HG03095 (cell line): ENCODE results near the gene IL17RC.
"Not testable (repeated sequence)": the region's sequence is repeated elsewhere in the genome, so short reads cannot be mapped to it uniquely, and the experiment has no call there.

ENCODE experiments used
- ATAC-seq: cut with Tn5 transposase; IDR thresholded peaks from one replicate; pipeline ENCODE4 v1.9.1; 2021; ENCODE audit warnings: moderate library complexity; ENCODE audit not compliant: unreplicated experiment

The IL17RC gene

DNA sequence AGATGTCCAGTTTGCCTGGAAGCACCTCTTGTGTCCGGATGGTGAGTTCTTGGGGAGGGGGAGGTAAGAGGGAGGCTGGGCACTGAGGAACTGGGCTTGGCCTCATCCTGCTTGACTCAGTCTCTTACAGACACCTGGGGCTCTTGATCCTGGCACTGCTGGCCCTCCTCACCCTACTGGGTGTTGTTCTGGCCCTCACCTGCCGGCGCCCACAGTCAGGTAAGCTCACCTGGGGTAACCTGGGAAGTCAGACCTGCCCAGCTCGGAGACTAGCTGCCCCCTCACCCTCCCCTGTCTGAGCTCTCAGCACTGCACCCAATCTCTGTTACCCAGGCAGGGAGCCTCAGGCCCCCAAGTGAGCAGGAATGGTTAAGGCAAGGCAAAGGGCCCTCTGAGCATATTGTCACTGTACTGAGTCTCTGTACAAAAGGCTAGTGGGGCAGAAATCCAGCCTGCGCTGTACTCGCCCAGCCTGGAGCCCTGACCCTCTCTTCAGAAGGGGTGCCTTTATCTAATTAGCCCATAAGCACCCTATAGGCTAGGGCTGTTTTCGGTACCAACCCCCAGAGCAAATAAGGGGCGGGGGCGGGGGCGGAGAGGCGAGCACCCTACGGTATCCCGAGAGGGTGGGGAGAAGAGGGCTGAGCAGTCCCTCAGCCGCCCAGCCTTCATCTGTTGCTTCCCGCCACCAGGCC lies 2.2 kb upstream of the IL17RC start:
- ATAC-seq: no peak

DNA sequence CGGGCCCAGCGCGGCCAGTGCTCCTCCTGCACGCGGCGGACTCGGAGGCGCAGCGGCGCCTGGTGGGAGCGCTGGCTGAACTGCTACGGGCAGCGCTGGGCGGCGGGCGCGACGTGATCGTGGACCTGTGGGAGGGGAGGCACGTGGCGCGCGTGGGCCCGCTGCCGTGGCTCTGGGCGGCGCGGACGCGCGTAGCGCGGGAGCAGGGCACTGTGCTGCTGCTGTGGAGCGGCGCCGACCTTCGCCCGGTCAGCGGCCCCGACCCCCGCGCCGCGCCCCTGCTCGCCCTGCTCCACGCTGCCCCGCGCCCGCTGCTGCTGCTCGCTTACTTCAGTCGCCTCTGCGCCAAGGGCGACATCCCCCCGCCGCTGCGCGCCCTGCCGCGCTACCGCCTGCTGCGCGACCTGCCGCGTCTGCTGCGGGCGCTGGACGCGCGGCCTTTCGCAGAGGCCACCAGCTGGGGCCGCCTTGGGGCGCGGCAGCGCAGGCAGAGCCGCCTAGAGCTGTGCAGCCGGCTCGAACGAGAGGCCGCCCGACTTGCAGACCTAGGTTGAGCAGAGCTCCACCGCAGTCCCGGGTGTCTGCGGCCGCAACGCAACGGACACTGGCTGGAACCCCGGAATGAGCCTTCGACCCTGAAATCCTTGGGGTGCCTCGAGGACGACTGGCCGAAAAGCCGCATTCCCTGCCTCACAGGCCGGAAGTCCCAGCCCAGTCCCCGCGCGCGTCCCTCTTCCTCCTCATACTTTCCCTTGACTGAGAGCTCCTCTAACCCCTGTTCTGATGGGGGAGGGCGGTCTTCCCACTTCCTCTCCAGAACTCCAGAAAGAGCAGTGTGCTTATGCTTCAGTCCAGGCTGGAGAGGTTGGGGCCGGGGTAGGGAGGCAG lies 1.4 kb upstream of the IL17RC start:
- ATAC-seq: no peak

DNA sequence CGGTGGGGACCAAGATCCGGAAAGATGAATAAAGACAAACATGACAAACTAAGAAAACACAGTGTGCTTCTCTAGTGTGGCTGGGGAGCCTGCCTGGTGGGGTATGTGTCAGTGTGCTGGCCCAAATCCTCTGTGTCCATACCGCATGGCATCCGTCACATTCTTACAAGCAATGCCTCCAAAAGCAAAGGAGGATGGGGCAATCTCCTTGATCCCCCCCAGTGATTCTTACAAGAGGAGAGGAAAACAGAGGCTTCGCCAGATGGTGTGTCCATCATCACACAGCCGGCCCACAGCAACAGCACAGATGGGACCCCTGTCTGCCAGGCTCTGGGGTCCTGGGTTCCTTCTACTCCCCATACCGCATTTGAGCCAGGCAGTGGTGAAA lies 558 bp upstream of the IL17RC start:
- no peak for ATAC-seq

DNA sequence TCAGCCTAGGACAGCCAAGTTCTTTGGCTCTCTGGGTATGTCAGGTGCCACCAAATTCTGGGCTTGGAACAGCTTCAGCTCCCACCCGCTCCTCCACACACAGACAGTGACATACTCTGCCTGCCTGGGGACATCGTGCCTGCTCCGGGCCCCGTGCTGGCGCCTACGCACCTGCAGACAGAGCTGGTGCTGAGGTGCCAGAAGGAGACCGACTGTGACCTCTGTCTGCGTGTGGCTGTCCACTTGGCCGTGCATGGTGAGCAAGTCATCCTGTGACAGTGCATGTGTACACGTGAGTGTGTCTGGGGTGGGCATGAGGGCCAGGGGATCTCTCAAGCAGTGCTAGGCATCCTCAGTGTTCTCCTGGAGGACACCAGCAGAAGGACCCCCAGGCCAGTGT lies 922 bp downstream of the IL17RC start:
- no peak for ATAC-seq

DNA sequence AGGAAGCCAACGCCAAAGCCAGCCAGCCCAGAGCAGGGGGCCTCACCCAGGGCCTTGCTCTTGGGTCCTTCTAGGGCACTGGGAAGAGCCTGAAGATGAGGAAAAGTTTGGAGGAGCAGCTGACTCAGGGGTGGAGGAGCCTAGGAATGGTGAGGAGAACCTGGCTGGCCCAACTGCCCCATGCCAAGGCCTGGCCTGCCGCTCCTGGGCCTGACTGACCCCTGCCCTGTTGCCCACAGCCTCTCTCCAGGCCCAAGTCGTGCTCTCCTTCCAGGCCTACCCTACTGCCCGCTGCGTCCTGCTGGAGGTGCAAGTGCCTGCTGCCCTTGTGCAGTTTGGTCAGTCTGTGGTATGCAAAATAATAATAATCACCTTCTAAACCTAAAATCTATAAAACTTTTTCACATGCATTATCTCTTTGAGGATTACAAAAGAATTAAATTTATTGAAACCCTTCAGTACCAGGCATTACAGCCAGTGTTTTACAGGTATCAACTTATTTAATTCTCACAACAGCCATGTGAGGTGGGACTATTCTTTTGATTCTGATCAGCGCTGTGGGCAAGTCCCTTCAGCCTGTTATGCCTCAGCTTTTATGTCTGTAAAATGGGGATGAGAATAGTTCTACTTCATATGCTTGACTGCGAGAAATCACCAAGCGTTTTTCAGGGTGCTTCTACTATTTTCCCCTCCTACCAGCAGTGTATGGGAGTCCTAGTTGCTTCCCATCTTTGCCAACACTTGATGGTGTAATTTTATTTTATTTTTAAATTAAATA lies 1.6 kb downstream of the IL17RC start:
- ATAC-seq: no peak

DNA sequence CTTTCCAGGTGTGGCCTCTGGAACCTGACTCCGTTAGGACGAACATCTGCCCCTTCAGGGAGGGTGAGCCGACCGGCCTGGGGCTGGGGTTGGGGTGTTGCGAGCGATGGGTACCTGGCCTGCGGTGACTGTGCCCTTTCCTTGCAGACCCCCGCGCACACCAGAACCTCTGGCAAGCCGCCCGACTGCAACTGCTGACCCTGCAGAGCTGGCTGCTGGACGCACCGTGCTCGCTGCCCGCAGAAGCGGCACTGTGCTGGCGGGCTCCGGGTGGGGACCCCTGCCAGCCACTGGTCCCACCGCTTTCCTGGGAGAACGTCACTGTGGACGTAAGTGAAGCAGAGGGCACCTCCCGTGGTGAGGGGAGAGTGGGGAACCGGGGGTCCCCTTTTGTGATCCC lies 11.3 kb downstream of the IL17RC start:
- ATAC-seq: no peak

DNA sequence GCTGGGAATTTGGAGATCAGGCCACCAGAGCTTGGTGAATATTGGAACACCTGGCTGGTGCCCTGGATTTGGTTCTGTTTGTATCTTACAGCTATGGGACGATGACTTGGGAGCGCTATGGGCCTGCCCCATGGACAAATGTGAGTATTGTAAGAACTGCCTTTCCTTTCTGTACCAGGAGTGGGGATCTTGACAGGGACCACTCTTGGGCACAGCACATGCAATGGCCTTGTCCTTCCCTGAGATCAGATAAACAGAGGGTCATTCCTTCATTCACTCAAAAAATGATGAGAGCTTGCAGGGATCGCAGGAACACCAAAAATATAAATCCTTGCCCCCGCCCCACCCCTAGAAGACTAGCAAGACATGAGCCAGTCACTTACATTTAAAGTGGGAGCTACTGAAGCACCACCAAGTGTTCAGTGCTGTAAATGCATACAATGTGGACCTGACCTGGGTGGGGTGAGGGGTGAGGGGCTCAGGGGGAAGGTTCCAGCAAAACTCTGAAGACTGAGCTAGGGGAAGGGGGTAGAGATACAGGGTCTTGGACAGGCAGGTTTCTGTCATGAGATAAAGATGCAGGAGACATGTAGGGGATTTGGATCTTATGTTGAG lies 14.0 kb downstream of the IL17RC start:
- ATAC-seq: no peak

DNA sequence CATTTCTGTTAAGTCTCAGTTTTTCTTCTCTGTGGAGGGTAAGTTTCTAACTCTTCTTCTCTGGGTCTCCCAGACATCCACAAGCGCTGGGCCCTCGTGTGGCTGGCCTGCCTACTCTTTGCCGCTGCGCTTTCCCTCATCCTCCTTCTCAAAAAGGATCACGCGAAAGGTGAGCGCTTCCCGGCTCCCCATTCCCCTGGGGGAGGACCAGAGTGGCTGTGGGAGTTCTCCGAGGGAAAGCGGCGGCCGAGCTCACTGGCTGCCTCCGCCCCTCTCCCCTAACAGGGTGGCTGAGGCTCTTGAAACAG lies 15.6 kb downstream of the IL17RC start:
- ATAC-seq: no peak

DNA sequence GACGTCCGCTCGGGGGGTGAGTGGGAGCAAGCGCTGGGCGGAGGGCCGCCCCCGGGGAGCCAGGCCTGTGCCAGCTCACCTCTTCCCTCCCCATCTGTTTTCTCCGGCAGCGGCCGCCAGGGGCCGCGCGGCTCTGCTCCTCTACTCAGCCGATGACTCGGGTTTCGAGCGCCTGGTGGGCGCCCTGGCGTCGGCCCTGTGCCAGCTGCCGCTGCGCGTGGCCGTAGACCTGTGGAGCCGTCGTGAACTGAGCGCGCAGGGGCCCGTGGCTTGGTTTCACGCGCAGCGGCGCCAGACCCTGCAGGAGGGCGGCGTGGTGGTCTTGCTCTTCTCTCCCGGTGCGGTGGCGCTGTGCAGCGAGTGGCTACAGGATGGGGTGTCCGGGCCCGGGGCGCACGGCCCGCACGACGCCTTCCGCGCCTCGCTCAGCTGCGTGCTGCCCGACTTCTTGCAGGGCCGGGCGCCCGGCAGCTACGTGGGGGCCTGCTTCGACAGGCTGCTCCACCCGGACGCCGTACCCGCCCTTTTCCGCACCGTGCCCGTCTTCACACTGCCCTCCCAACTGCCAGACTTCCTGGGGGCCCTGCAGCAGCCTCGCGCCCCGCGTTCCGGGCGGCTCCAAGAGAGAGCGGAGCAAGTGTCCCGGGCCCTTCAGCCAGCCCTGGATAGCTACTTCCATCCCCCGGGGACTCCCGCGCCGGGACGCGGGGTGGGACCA lies 16.1 kb downstream of the IL17RC start:
- peak; percentile 63 for ATAC-seq

DNA sequence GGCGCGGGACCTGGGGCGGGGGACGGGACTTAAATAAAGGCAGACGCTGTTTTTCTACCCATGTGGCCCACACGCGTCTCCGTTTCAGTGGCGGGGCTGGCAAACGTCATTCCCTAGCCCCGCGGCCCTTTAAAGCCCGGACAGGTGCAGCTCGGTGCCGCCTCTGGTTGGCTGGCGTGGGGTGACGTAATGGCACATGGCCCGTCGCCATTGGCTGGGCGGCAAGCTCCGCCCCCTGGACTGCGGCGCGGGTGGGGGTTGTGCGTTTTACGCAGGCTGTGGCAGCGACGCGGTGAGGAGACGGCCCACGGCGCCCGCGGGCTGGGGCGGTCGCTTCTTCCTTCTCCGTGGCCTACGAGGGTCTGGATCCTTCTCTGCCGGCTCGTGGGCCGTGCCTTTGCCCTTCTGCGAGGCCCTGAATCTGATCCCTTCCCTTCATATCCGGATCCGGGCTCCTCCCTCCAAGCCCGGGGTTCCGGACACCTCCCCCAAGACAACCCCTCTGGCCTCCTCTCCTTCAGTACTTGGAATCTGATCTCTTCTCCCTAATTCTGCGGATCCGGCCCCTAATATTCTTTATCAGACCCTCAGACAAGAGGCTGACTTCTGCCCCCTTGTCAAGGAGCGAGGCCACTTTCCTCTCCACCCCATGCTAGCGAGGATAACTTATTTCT lies 16.8 kb downstream of the IL17RC start, which contains the start of gene CRELD1:
Gene CRELD1 (plus strand): TSS at position 274 of the 674 bp plus-strand sequence. CDS start 605 bp downstream, outside the sequence.
- peak; percentile 89 for ATAC-seq

DNA sequence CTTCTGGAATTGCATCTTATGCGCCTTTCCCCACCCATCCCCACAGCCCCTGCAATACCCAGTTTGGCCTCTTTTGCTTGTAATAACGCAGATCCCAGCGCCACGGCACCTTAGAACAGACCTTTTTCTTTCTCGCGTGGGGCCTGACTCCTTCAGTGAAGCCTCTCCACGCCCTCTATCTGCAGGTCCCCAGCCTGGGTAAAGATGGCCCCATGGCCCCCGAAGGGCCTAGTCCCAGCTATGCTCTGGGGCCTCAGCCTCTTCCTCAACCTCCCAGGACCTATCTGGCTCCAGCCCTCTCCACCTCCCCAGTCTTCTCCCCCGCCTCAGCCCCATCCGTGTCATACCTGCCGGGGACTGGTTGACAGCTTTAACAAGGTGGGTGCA lies 17.3 kb downstream of the IL17RC start:
- no peak for ATAC-seq

DNA sequence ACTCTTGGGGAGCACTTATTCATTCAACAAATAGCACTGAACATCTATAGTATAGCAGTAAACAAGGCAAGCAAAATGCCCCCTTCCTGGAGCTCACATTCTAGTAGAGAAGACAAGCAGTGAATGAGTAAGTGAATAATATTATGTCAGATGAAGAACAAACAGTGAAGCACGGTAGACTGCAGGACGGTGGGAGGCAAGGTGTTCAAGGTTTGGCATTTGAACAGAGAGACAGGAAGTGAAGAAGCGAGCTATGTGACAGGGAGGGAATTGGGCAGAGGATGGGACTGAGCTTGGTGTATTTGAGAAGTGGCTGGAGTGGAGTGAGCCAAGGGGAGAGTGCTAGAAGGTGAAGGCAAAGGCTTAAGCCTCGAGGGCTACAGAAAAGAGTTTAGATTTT lies 18.1 kb downstream of the IL17RC start:
- ATAC-seq: no peak

DNA sequence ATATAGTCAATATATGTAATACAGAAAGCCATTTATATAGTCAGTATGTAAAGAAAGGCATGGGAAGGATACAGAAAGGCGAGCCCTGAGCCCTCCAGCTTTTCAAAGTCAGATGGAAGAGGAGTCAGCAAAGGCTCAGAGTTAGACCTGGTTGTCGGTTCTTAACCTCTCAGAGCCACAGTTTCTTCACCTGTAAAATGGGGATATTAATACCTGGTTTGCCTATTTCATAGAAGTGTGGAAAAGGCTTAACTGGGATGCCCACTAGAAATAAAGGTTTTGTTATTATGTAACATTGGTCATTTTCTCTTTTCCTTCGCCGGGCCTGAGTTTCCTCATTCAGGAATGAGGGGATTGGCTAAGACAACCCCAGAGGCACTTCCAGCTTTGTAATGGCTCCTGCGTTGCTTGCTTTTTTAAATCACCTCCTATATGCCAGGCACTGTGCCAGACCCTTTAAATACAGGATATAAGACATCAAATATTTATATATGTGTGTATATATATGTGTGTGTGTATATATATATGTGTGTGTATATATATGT lies 19.1 kb downstream of the IL17RC start:
- ATAC-seq: no peak

DNA sequence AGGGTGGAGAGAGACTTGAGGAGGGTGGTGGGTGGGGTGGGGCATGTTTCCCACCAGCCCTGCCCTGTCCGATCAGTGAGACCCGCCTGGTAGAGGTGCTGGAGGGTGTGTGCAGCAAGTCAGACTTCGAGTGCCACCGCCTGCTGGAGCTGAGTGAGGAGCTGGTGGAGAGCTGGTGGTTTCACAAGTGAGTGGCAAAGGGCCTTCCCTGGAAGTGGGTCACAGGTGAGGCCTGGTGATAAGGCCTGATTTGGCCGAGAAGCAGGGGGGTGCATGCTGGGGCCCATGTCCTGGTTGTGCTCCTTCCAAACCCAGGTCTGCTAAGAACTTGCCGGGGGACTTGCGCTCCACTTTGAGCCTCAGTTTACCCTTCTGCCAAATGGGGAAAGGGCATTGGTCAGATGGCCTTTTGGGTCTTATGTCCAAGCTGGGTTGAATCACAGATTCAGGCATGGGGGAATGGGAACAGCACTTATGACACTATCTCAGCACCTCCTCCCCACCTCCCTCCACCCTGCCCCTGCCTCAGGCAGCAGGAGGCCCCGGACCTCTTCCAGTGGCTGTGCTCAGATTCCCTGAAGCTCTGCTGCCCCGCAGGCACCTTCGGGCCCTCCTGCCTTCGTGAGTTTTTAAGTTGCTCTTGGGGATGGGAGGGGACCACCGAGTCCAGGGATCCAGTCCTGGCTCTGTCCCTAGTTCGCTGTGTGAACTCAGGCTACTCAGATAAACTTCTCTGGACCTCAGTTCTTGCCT lies 20.8 kb downstream of the IL17RC start:
- ATAC-seq: no peak

DNA sequence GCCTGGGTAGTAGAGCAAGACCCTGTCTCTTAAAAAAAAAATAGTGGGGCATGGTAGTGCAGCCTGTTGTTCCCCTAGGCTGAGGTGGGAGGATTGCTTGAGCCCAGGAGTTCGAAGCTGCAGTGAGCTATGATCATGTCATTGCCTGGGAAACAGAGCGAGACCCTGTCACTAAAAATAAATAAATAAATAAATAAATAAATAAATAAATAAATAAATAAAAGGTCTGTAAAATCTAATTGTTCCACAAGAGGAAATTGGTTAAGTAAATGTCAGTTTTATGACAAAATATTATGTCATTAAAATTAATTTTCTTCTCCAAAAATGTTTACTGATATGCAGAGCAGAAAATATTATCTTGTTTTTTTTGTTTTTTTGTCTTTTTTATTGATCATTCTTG lies 22.1 kb downstream of the IL17RC start:
- ATAC-seq: no peak

DNA sequence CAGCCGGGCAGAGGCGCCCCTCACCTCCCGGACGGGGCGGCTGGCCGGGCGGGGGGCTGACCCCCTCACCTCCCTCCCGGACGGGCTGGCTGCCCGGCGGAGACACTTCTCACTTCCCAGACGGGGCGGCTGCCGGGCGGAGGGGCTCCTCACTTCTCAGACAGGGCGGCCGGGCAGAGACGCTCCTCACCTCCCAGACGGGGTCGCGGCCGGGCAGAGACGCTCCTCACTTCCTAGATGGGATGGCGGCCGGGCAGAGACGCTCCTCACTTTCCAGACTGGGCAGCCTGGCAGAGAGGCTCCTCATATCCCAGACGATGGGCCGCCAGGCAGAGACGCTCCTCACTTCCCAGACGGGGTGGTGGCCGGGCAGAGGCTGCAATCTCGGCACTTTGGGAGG lies 23.0 kb downstream of the IL17RC start:
- ATAC-seq: not testable (repeated sequence)

DNA sequence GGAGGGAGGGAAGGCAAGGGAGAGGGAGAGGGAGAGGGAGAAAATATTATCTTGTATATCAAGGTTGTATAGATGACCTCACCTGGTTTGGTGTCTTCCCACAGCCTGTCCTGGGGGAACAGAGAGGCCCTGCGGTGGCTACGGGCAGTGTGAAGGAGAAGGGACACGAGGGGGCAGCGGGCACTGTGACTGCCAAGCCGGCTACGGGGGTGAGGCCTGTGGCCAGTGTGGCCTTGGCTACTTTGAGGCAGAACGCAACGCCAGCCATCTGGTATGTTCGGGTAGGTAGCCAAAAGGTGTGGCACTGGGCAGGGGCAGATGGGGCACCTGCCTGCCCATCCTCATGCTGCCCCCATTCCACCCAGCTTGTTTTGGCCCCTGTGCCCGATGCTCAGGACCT lies 23.8 kb downstream of the IL17RC start:
- no peak for ATAC-seq

DNA sequence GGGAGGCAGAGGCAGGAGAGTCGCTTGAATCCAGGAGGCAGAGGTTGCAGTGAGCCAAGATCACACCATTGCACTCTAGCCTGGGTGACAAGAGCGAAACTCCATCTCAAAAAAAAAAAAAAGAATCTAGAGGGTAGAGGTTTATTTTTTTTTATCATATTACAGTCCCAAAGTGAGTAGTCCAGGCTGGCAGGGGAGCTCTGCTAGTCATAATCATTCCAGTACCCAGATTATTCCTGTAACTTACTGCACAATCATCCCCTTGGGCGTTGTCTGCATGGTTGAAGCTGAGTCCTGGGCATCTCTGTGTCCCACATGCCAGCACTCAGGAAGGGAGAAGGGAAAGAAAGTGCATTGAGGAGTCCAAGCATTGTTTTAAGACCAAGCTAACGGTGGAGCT lies 25.3 kb downstream of the IL17RC start:
- no peak for ATAC-seq
